Pancreas (tissue), 10 donors: Measurements from ENCODE around the gene HEXA. TPM values are rescaled to one million over a fixed set of nuclear protein-coding genes. Genes with fewer than 3 reads are reported as not detected.
"Not testable (repeated sequence)": the region's sequence is repeated elsewhere in the genome, so short reads cannot be mapped to it uniquely, and the experiment has no call there.

Experiments used
- ATAC-seq, 4 donors: fragments of 200-7000 bp; cut with Tn5 transposase; one replicate each; pipeline versions ENCODE4 v1.8.0 to v1.9.1; 2020; ENCODE audit warnings: mild to moderate bottlenecking in 4 of 4, moderate library complexity in 4 of 4
- DNase-seq, 6 donors: peaks; one replicate each; pipeline ENCODE4 v3.0.0-alpha.2; 2020
- FAIRE-seq: peaks from 2 replicates; lab custom pipeline; 2012; peaks lifted over from hg19 to GRCh38; lab: Jason Lieb, UNC
- H3K27ac ChIP-seq, 4 donors: fragments of 200-600 bp; sonication (generic); 1 replicate in 3 of 4; 2 replicates in 1 of 4; pipeline versions ENCODE4 v1.5.0 to v1.8.0; 2020
- H3K27me3 ChIP-seq, 4 donors: fragments of 200-600 bp; one replicate each; pipeline ENCODE4 v1.8.0; 2021
- H3K36me3 ChIP-seq, 3 donors: fragments of 200-600 bp; sonication (generic) in 1 of 3; one replicate each; pipeline versions ENCODE4 v1.5.0 to v1.8.0; 2020 to 2021
- H3K4me1 ChIP-seq, 3 donors: fragments of 200-600 bp; one replicate each; pipeline ENCODE4 v1.8.0; 2021
- H3K4me3 ChIP-seq, 4 donors: fragments of 200-600 bp; sonication (generic) in 2 of 4; one replicate each; pipeline versions ENCODE4 v1.5.0 to v1.8.0; 2020 to 2021
- H3K9me3 ChIP-seq, 4 donors: fragments of 200-600 bp; one replicate each; pipeline ENCODE4 v1.8.0; 2021
- CTCF ChIP-seq, 4 donors: fragments of 200-600 bp; sonication (generic) in 3 of 4; IDR thresholded peaks; one replicate each; pipeline versions ENCODE4 v1.5.0 to v1.8.0; 2021; ENCODE audit warnings: antibody characterized with exemption in 4 of 4
- WGBS, 2 donors: extraction: QIAGEN DNeasy Blood & Tissue Kit; methylation state at CpG; one replicate each; pipeline ENCODE4 v1.1.7; 2013; 5-methylcytosine and 5-hydroxymethylcytosine counted together
- intact Hi-C, 3 donors: fragments of 100-400 bp; cut with DNase I; formaldehyde crosslinking; loops; one replicate each; pipeline versions ENCODE4 v1.11.1 to v1.14.2; 2022
- polyA plus RNA-seq, 2 donors: library from polyadenylated mRNA; stranded (reverse); fragments of 200-250 nt; gene quantifications; one replicate each; pipeline ENCODE4 v1.2.3, GENCODE V29; 2013
- total RNA-seq, 6 donors: library from RNA; stranded (reverse); fragmentation: NEBNext Ultra II Directional in 4 of 6; extraction: Animal tissue kit (Norgen Biotek cat#: 25700) in 4 of 6; gene quantifications; one replicate each; pipeline versions ENCODE4 v1.2.1 to v1.2.4, GENCODE V29; 2021 to 2023
- donor health status: healthy with polysubstance abuse.
- donor health status: DM: no; HTN: no; CAD: no; lungs with moderate emphysema.
- donor health status: DM: no; HTN: no; CAD: no.
- donor health status: control.
- donor health status: control.
- donor health status: Bipolar disorder and iron deficiency.
- donor health status: DM: yes; HTN: yes; CAD: no.
- donor health status: DM: no; HTN: no; CAD: no.
- donor health status: DM: no; HTN: no; CAD: no.
- donor health status: DM: yes; HTN: yes; CAD: no.

The HEXA gene
- total and polyA plus RNA-seq, 8 donors = 30.2 to 76.0 (median 54.0) TPM

DNA sequence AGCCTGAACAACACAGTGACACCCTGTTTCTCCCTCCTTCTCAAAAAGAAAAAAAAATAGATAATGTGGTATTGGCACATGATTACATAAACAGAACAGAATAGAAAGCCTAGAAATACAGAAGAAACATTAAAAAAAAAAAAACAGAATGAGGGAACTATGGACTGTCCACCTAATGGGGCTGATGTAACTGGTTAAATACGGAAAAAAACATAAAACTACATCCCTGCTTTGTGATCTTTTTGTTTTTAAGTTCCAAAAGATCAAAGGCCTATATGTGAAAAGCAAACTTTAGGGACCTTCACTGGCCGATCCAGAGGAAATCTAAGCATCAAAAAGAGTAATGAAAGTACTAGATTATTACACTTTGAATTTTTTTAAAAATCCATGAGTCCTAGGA, 39.5 kb upstream of the HEXA start:
- H3K27ac ChIP-seq = no peak overlapping the region
- no peak overlapping the region for H3K4me3 ChIP-seq
- H3K9me3 ChIP-seq = no peaks in the 10 kb centered on the region
- H3K4me1 ChIP-seq = no peaks in the 10 kb centered on the region
- intact Hi-C loops = no loop called here
- FAIRE-seq (no peak), ATAC-seq (no peak), DNase-seq (no peak)
- WGBS, 2 donors = 44 to 55% methylated on average over 2 of the region's 2 CpGs
- TF ChIP-seq CTCF (IDR thresholded peaks at IDR 0.05) = no peak
- no peaks in the 10 kb centered on the region for H3K36me3 ChIP-seq
- no peaks in the 10 kb centered on the region for H3K27me3 ChIP-seq

DNA sequence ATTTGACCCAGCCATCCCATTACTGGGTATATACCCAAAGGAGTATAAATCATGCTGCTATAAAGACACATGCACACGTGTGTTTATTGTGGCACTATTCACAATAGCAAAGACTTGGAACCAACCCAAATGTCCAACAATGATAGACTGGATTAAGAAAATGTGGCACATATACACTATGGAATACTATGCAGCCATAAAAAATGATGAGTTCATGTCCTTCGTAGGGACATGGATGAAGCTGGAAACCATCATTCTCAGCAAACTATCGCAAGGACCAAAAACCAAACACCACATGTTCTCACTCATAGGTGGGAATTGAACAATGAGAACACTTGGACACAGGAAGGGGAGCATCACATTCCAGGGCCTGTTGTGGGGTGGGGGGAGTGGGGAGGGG, 37.5 kb upstream of the HEXA start:
- H3K9me3 ChIP-seq, H3K27ac ChIP-seq, H3K4me3 ChIP-seq, intact Hi-C loops, FAIRE-seq, H3K36me3 ChIP-seq, H3K4me1 ChIP-seq, H3K27me3 ChIP-seq, DNase-seq, ATAC-seq: not testable (repeated sequence)
- WGBS, 2 donors = 76 to 86% methylated on average over 3 of the region's 3 CpGs

DNA sequence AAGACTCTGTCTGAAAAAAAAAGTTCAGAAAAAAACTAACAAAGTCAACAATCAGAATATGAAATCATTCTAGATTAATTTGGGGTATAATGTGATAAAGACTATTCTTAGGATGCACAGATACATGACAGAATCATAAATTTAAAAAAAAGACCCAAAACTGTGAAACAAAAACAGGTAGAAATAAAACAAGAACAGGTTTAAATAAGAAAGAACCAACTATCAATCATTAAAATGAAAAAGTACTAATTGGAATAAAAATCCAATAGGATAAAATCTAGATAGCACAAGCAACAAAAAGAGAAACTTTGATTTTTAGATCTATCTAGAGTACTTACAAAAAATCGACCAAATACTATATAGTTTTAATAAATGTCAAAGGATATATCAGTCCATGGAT, 35.7 kb upstream of the HEXA start:
- Histone ChIP-seq H3K9me3 (no peaks in the 10 kb centered on the region), H3K36me3 (no peaks in the 10 kb centered on the region), H3K27me3 (no peaks in the 10 kb centered on the region), H3K4me1 (no peaks in the 10 kb centered on the region), H3K4me3 (no peak overlapping the region), H3K27ac (no peak overlapping the region)
- FAIRE-seq (no peak), ATAC-seq (no peak), DNase-seq (no peak)
- TF ChIP-seq CTCF (IDR thresholded peaks at IDR 0.05) = no peak
- WGBS, 2 donors = 15 to 18% methylated on average over 1 of the region's 1 CpG
- intact Hi-C loops = no loop called here

GRCh38 chr15:72411111-72411510, 35.3 kb upstream of the HEXA start:
- intact Hi-C loops = no loop called here
- Histone ChIP-seq H3K27me3 (no peaks in the 10 kb centered on the region), H3K4me1 (no peaks in the 10 kb centered on the region), H3K27ac (no peak overlapping the region), H3K36me3 (no peaks in the 10 kb centered on the region), H3K4me3 (no peak overlapping the region), H3K9me3 (no peaks in the 10 kb centered on the region)
- ATAC-seq (no peak), DNase-seq (no peak), FAIRE-seq (no peak)
- TF ChIP-seq CTCF (IDR thresholded peaks at IDR 0.05) = no peak
- 80 to 83% methylated on average over 5 of the region's 5 CpGs for WGBS, 2 donors

GRCh38 chr15:72406936-72407335, 31.1 kb upstream of the HEXA start:
- Histone ChIP-seq H3K9me3 (no peaks in the 10 kb centered on the region), H3K36me3 (no peaks in the 10 kb centered on the region), H3K27ac (no peak overlapping the region), H3K27me3 (peaks cover 0 to 5% (median 0%) of the 10 kb centered on the region in 4 donors), H3K4me3 (no peak overlapping the region), H3K4me1 (no peaks in the 10 kb centered on the region)
- WGBS, 2 donors = 63 to 67% methylated on average over 3 of the region's 3 CpGs
- ATAC-seq (no peak), FAIRE-seq (no peak), DNase-seq (no peak)
- intact Hi-C loops = no loop called here
- no peak for TF ChIP-seq CTCF (IDR thresholded peaks at IDR 0.05)

GRCh38 chr15:72404841-72405240, 29.0 kb upstream of the HEXA start:
- TF ChIP-seq CTCF (IDR thresholded peaks at IDR 0.05) = no peak
- no peak for ATAC-seq
- Histone ChIP-seq H3K36me3 (no peaks in the 10 kb centered on the region), H3K27me3 (peaks cover 0 to 5% (median 0%) of the 10 kb centered on the region in 4 donors), H3K9me3 (no peaks in the 10 kb centered on the region), H3K4me1 (no peaks in the 10 kb centered on the region), H3K4me3 (no peak overlapping the region), H3K27ac (no peak overlapping the region)
- DNase-seq = no peak
- intact Hi-C loops = no loop called here
- no peak for FAIRE-seq
